Coronary artery (tissue), 2 donors: ENCODE measurements around the gene TRANK1.
"Not testable (repeated sequence)": the region's sequence is repeated elsewhere in the genome, so short reads cannot be mapped to it uniquely, and the experiment has no call there.

Experiments
- DNase-seq: peaks from one replicate; pipeline ENCODE4 v3.0.0-alpha.2; 2017; ENCODE audit warnings: low spot score
- H3K27ac ChIP-seq, 2 donors: fragments of 200-600 bp; sonication (generic); one replicate each; pipeline ENCODE4 v1.5.1; 2016 to 2019
- H3K4me3 ChIP-seq: fragments of 200-600 bp; sonication (generic); 2 replicates; pipeline ENCODE4 v1.5.1; 2016; ENCODE audit warnings: mild to moderate bottlenecking, moderate library complexity
- CTCF ChIP-seq: fragments of 200-600 bp; sonication (generic); IDR thresholded peaks from one replicate; pipeline ENCODE4 v1.5.1; 2019; ENCODE audit warnings: antibody characterized with exemption

Gene TRANK1

GRCh38 chr3:36890261-36890660 is 54.6 kb downstream of the TRANK1 start:
- Histone ChIP-seq H3K4me3 (no peak overlapping the region), H3K27ac (no peak overlapping the region)
- DNase-seq = no peak
- no peak for TF ChIP-seq CTCF

GRCh38 chr3:36881735-36882134 is 63.1 kb downstream of the TRANK1 start:
- TF ChIP-seq CTCF = no peak
- no peak overlapping the region for H3K4me3 ChIP-seq
- no peak for DNase-seq
- no peak overlapping the region for H3K27ac ChIP-seq

GRCh38 chr3:36879842-36880241 is 65.0 kb downstream of the TRANK1 start:
- DNase-seq, H3K27ac ChIP-seq, H3K4me3 ChIP-seq: not testable (repeated sequence)

- DNase-seq = no peak
- TF ChIP-seq CTCF = no peak
Observed at GRCh38 chr3:36877930-36878685, 66.7 kb downstream of the TRANK1 start.

GRCh38 chr3:36876181-36876936 is 68.5 kb downstream of the TRANK1 start:
- no peak for TF ChIP-seq CTCF
- DNase-seq = no peak
- Histone ChIP-seq H3K4me3 (no peak overlapping the region), H3K27ac (peak overlapping the region in 1 of 2 donors; percentile 29)

More at GRCh38 chr3:36877930-36878685, 66.7 kb downstream of the TRANK1 start:
- Histone ChIP-seq H3K4me3 (no peak overlapping the region), H3K27ac (no peak overlapping the region)

GRCh38 chr3:36875397-36875796 is 69.5 kb downstream of the TRANK1 start:
- no peak for DNase-seq
- no peak for TF ChIP-seq CTCF
- no peak overlapping the region for H3K27ac ChIP-seq
- no peak overlapping the region for H3K4me3 ChIP-seq

GRCh38 chr3:36874424-36874823 is 70.4 kb downstream of the TRANK1 start:
- no peak for DNase-seq
- Histone ChIP-seq H3K27ac (no peak overlapping the region), H3K4me3 (no peak overlapping the region)
- no peak for TF ChIP-seq CTCF
